ENCODE data around the gene PRKCD. TPM values are rescaled to one million over a fixed set of nuclear protein-coding genes. Genes with fewer than 3 reads are reported as not detected.

PRKCD gene
- total RNA-seq, 1 experiment from 2014 or later = 30.9 TPM

- peaks cover 6% of the 10 kb centered on the region for H3K36me3 Mint-ChIP-seq (ENCODE audit: insufficient read depth, unreplicated experiment)
- no peaks in the 10 kb centered on the region; the same call in 1 of the 2 replicates for H3K36me3 ChIP-seq (ENCODE audit: control insufficient read depth, insufficient read depth, low read length)
- no peak for TF ChIP-seq CTCF (IDR thresholded peaks at IDR 0.05; ENCODE audit: insufficient read depth in 1 of 2, low read depth in 1 of 2, low read length in 1 of 2, severe bottlenecking in 1 of 2, unreplicated experiment in 1 of 2)
- intact Hi-C loops (cut with micrococcal nuclease; ENCODE audit: unreplicated experiment) = loop anchor here (10.0 kb wide), 1 partner anchor 158 kb away; no protein-coding TSS in a partner anchor
- no peaks in the 10 kb centered on the region for H3K4me1 ChIP-seq
- H3K27me3 Mint-ChIP-seq (ENCODE audit: insufficient read depth, unreplicated experiment) = no peaks in the 10 kb centered on the region
- no peak overlapping the region for H3K4me3 Mint-ChIP-seq (ENCODE audit: unreplicated experiment)
- no peaks in the 10 kb centered on the region for H3K27me3 ChIP-seq (replicated peaks; ENCODE audit: control insufficient read depth, insufficient read depth, low read length)
- ChIA-PET CTCF (interaction anchor here (0.5 kb wide), 1 partner anchor 39 kb away, joined by 3 read pairs; no protein-coding TSS in a partner anchor), POLR2A (no interaction called here)
- BruUV-seq (replicated peaks) = no TSS peak
- no peak for DNase-seq
- no peak overlapping the region for H3K27ac Mint-ChIP-seq (ENCODE audit: unreplicated experiment)
- no peaks in the 10 kb centered on the region for H3K4me1 Mint-ChIP-seq (ENCODE audit: low read depth, unreplicated experiment)
- H3K9me3 ChIP-seq = no peaks in the 10 kb centered on the region
- H3K4me3 ChIP-seq (ENCODE audit: low read depth, low read length) = no peak overlapping the region
- H3K9me3 Mint-ChIP-seq (ENCODE audit: unreplicated experiment) = no peaks in the 10 kb centered on the region
Measured at GRCh38 chr3:53116956-53117355, 44.1 kb upstream of the PRKCD start.

GRCh38 chr3:53120336-53120735, 40.7 kb upstream of the PRKCD start:
- Histone ChIP-seq H3K4me3 (ENCODE audit: low read depth, low read length) (no peak overlapping the region), H3K36me3 (ENCODE audit: control insufficient read depth, insufficient read depth, low read length) (no peaks in the 10 kb centered on the region; the same call in 1 of the 2 replicates), H3K9me3 (no peaks in the 10 kb centered on the region), H3K27me3 (replicated peaks; ENCODE audit: control insufficient read depth, insufficient read depth, low read length) (no peaks in the 10 kb centered on the region), H3K4me1 (no peaks in the 10 kb centered on the region)
- ChIA-PET POLR2A (no interaction called here), CTCF (no interaction called here)
- DNase-seq = no peak
- peaks cover 35% of the 10 kb centered on the region for H3K36me3 Mint-ChIP-seq (ENCODE audit: insufficient read depth, unreplicated experiment)
- H3K27me3 Mint-ChIP-seq (ENCODE audit: insufficient read depth, unreplicated experiment) = no peaks in the 10 kb centered on the region
- H3K4me1 Mint-ChIP-seq (ENCODE audit: low read depth, unreplicated experiment) = no peaks in the 10 kb centered on the region
- BruUV-seq (replicated peaks) = no TSS peak
- H3K9me3 Mint-ChIP-seq (ENCODE audit: unreplicated experiment) = no peaks in the 10 kb centered on the region
- no peak overlapping the region for H3K4me3 Mint-ChIP-seq (ENCODE audit: unreplicated experiment)
- TF ChIP-seq CTCF (IDR thresholded peaks at IDR 0.05; ENCODE audit: insufficient read depth in 1 of 2, low read depth in 1 of 2, low read length in 1 of 2, severe bottlenecking in 1 of 2, unreplicated experiment in 1 of 2) = no peak
- intact Hi-C loops (cut with micrococcal nuclease; ENCODE audit: unreplicated experiment) = no loop called here
- H3K27ac Mint-ChIP-seq (ENCODE audit: unreplicated experiment) = no peak overlapping the region

- Histone ChIP-seq H3K4me3 (ENCODE audit: low read depth, low read length) (no peak overlapping the region), H3K27me3 (replicated peaks; ENCODE audit: control insufficient read depth, insufficient read depth, low read length) (no peaks in the 10 kb centered on the region), H3K9me3 (no peaks in the 10 kb centered on the region), H3K4me1 (no peaks in the 10 kb centered on the region), H3K36me3 (ENCODE audit: control insufficient read depth, insufficient read depth, low read length) (no peaks in the 10 kb centered on the region; the same call in 1 of the 2 replicates)
- Mint-ChIP-seq H3K27ac (ENCODE audit: unreplicated experiment) (no peak overlapping the region), H3K27me3 (ENCODE audit: insufficient read depth, unreplicated experiment) (no peaks in the 10 kb centered on the region), H3K9me3 (ENCODE audit: unreplicated experiment) (no peaks in the 10 kb centered on the region), H3K4me3 (ENCODE audit: unreplicated experiment) (no peak overlapping the region), H3K36me3 (ENCODE audit: insufficient read depth, unreplicated experiment) (peaks cover 35% of the 10 kb centered on the region), H3K4me1 (ENCODE audit: low read depth, unreplicated experiment) (no peaks in the 10 kb centered on the region)
- no TSS peak for BruUV-seq (replicated peaks)
- no peak for TF ChIP-seq CTCF (IDR thresholded peaks at IDR 0.05; ENCODE audit: insufficient read depth in 1 of 2, low read depth in 1 of 2, low read length in 1 of 2, severe bottlenecking in 1 of 2, unreplicated experiment in 1 of 2)
- intact Hi-C loops (cut with micrococcal nuclease; ENCODE audit: unreplicated experiment) = no loop called here
- ChIA-PET CTCF (no interaction called here), POLR2A (no interaction called here)
- no peak for DNase-seq
Measured at GRCh38 chr3:53122255-53122932, 38.6 kb upstream of the PRKCD start.

All from Caco-2 (cell line).